GM23248 (cell line): Measurements from ENCODE around the gene MS4A6E.

ENCODE experiments used
- EZH2 ChIP-seq: fragments of 200-600 bp; sonication (generic); IDR thresholded peaks from 2 replicates; pipeline ENCODE4 v1.6.1; 2018; ENCODE audit warnings: antibody characterized with exemption, mild to moderate bottlenecking; ENCODE audit not compliant: insufficient read depth, poor library complexity, severe bottlenecking
- EZH2phosphoT487 ChIP-seq: fragments of 200-600 bp; sonication (generic); IDR thresholded peaks from 2 replicates; pipeline ENCODE4 v1.6.1; 2018; ENCODE audit warnings: antibody characterized with exemption, moderate library complexity, mild to moderate bottlenecking, low read depth; ENCODE audit not compliant: insufficient read depth

GRCh38 chr11:60370811-60371298, 43.8 kb downstream of the MS4A6E start:
- TF ChIP-seq EZH2 (no peak), EZH2phosphoT487 (no peak)
